Neuron (in vitro differentiated cells): Measurements from ENCODE around the gene F5.

ENCODE experiments used
- H2AFZ ChIP-seq: one replicate; pipeline ENCODE4 v1.6.1; 2013; ENCODE audit warnings: low read depth, mild to moderate bottlenecking, inconsistent platforms, low read length, moderate library complexity
- H3K27me3 ChIP-seq: one replicate; pipeline ENCODE4 v1.6.1; 2013; ENCODE audit warnings: low read length; ENCODE audit not compliant: insufficient read depth
- H3K36me3 ChIP-seq: one replicate; pipeline ENCODE4 v1.6.1; 2013; ENCODE audit warnings: low read length; ENCODE audit not compliant: insufficient read depth
- H3K4me1 ChIP-seq: one replicate; pipeline ENCODE4 v1.6.1; 2013; ENCODE audit warnings: low read length; ENCODE audit not compliant: insufficient read depth
- H3K4me3 ChIP-seq: 2 replicates; pipeline ENCODE4 v1.5.1; 2013; ENCODE audit warnings: mild to moderate bottlenecking, low read length, moderate library complexity
- H3K9me3 ChIP-seq: one replicate; pipeline ENCODE4 v1.6.1; 2013; ENCODE audit warnings: low read length

Gene F5

GRCh38 chr1:169576935-169577331, 9.3 kb downstream of the F5 start:
- H3K36me3 ChIP-seq = no peaks in the 10 kb centered on the region
- no peaks in the 10 kb centered on the region for H3K9me3 ChIP-seq
- H3K4me1 ChIP-seq = no peaks in the 10 kb centered on the region
- H3K4me3 ChIP-seq = no peak overlapping the region
- no peaks in the 10 kb centered on the region for H3K27me3 ChIP-seq
- no peak overlapping the region for H2AFZ ChIP-seq

GRCh38 chr1:169576241-169576934, 9.9 kb downstream of the F5 start:
- Histone ChIP-seq H3K36me3 (no peaks in the 10 kb centered on the region), H2AFZ (no peak overlapping the region), H3K4me1 (no peaks in the 10 kb centered on the region), H3K4me3 (no peak overlapping the region), H3K27me3 (no peaks in the 10 kb centered on the region), H3K9me3 (no peaks in the 10 kb centered on the region)

GRCh38 chr1:169574336-169574735, 11.9 kb downstream of the F5 start:
- H3K36me3 ChIP-seq = no peaks in the 10 kb centered on the region
- peaks cover 3% of the 10 kb centered on the region for H3K27me3 ChIP-seq
- no peak overlapping the region for H2AFZ ChIP-seq
- no peaks in the 10 kb centered on the region for H3K4me1 ChIP-seq
- H3K9me3 ChIP-seq = no peaks in the 10 kb centered on the region
- no peak overlapping the region for H3K4me3 ChIP-seq

GRCh38 chr1:169572187-169572586, 14.1 kb downstream of the F5 start:
- Histone ChIP-seq H3K9me3 (no peaks in the 10 kb centered on the region), H3K27me3 (peaks cover 3% of the 10 kb centered on the region), H3K4me3 (no peak overlapping the region), H3K4me1 (no peaks in the 10 kb centered on the region), H2AFZ (no peak overlapping the region), H3K36me3 (no peaks in the 10 kb centered on the region)

- Histone ChIP-seq H2AFZ (no peak overlapping the region), H3K4me3 (no peak overlapping the region), H3K27me3 (peaks cover 3% of the 10 kb centered on the region), H3K9me3 (no peaks in the 10 kb centered on the region), H3K36me3 (no peaks in the 10 kb centered on the region), H3K4me1 (no peaks in the 10 kb centered on the region)
Observed at GRCh38 chr1:169571450-169571849, 14.8 kb downstream of the F5 start.

DNA sequence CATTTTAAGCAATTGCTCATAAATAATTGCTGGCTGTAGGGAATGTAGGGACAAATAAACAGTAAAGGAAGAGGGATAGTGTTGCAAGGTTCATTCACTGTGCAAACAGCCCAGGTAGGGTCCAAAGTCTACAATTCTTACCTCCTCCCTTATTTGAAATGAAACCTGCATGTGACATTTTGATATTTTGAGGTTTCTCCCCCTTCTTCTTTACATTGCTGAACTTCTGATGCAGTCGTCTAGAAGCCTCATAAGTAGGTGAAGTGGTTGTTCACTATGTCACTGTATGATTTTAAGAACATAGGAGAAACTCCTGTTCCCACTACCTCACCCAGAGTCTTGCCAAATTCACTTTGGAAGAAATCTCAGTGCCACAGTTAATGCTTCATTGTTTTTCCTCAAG, 16.1 kb downstream of the F5 start:
- H2AFZ ChIP-seq = no peak overlapping the region
- H3K36me3 ChIP-seq = no peaks in the 10 kb centered on the region
- no peaks in the 10 kb centered on the region for H3K9me3 ChIP-seq
- no peaks in the 10 kb centered on the region for H3K4me1 ChIP-seq
- no peak overlapping the region for H3K4me3 ChIP-seq
- peaks cover 3% of the 10 kb centered on the region for H3K27me3 ChIP-seq

- Histone ChIP-seq H3K4me3 (no peak overlapping the region), H3K36me3 (no peaks in the 10 kb centered on the region), H3K4me1 (no peaks in the 10 kb centered on the region), H2AFZ (no peak overlapping the region), H3K9me3 (no peaks in the 10 kb centered on the region), H3K27me3 (peaks cover 3% of the 10 kb centered on the region)
Observed at GRCh38 chr1:169568497-169568896, 17.8 kb downstream of the F5 start.

DNA sequence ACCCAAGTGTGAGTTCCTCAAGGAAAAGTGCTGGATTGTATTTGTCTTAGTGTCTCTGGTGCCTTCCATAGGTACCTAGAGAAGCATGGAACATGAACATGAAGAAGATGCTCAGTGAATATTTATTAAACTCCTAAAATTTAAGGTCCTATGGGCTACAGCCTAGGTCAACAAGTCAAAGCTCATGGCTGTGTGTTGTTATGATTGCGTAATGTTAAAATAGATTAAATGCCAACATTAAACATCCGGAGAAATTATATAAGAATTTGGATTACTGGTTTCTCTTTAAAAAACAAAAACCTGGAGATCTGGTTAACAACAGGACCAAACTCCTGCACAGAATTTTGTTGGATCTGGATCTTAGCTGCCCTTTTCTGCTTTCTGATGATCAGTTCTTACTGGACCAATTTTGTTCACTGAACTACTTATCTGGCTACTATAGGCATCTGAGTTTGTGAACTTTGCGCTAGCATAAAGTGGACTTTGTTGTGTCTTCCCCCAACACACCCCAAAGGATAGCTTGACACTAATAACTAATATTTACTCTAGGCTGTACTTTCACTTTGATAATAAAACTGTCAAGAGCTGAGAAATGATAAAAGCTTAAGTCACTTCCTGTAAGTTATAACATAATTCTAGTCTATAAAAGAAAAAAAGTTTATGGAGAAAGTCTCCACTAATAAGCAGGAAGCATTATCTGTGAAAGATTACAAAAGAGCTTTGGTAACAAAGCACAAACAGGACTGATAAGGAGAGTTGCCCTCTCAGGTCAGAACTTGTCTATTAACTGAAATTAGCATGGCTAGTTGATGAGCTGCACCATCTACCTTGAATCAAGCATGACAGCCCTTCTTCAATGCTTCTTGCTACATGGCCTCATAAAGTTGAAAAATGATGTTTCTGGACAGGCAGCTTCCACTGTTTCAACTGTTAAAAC, 20.7 kb downstream of the F5 start:
- no peaks in the 10 kb centered on the region for H3K4me1 ChIP-seq
- H3K4me3 ChIP-seq = no peak overlapping the region
- no peaks in the 10 kb centered on the region for H3K36me3 ChIP-seq
- peaks cover 3% of the 10 kb centered on the region for H3K27me3 ChIP-seq
- no peaks in the 10 kb centered on the region for H3K9me3 ChIP-seq
- no peak overlapping the region for H2AFZ ChIP-seq

DNA sequence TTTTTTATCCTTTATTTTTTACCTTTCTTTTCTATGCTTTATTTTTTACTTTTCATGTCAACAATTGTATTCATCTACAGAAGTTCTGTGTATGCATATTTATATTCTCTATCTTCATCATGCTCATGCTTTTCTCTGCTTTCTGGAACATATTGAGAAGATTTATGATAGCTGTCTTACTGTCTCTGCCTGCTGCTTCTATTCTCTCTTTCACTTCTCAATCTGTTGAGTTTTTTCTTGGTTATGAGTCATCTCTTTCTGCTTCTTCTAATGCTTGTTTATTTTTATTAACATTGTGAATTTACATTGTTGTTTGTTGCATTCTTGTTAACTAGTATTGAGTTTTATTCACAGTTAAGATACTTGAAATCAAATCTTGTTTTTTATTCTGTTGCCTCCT, 22.6 kb downstream of the F5 start:
- Histone ChIP-seq H2AFZ (no peak overlapping the region), H3K36me3 (no peaks in the 10 kb centered on the region), H3K27me3 (peaks cover 1% of the 10 kb centered on the region), H3K4me3 (no peak overlapping the region), H3K4me1 (no peaks in the 10 kb centered on the region), H3K9me3 (no peaks in the 10 kb centered on the region)

DNA sequence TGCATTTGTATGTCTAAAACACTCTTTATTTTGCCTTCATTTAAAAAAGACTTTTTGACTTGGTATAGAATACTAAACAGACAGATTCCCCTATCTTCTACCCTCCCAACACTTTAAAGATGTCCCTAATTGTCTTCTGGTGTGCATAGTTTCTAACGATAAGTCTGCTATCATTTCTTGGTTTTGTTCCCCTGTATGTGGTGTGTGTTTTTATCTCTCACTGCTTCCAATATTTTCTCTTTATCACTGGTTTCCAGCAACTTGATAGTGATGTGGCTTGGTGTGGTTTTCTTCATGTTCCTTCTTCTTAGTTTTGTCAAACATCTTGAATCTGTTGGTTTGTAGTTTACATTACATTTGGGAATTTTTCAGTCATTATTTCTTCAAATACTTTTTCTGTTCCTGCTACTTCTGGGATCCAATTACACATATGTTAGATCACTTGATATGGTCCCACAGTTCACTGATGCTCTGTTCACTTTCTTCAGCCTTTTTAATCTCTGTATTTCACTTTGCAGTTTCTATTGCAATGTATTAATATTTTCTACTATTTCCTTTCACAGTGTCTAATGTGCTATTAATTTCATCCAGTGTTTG, 23.2 kb downstream of the F5 start:
- Histone ChIP-seq H3K4me3 (no peak overlapping the region), H3K36me3 (no peaks in the 10 kb centered on the region), H3K4me1 (no peaks in the 10 kb centered on the region), H2AFZ (no peak overlapping the region), H3K9me3 (no peaks in the 10 kb centered on the region), H3K27me3 (peaks cover 3% of the 10 kb centered on the region)

- no peak overlapping the region for H3K4me3 ChIP-seq
- H3K36me3 ChIP-seq = no peaks in the 10 kb centered on the region
- no peaks in the 10 kb centered on the region for H3K4me1 ChIP-seq
- peaks cover 3% of the 10 kb centered on the region for H3K27me3 ChIP-seq
- no peaks in the 10 kb centered on the region for H3K9me3 ChIP-seq
- H2AFZ ChIP-seq = no peak overlapping the region
Observed at GRCh38 chr1:169561692-169562091, 24.6 kb downstream of the F5 start.

- Histone ChIP-seq H3K36me3 (no peaks in the 10 kb centered on the region), H3K9me3 (no peaks in the 10 kb centered on the region), H3K4me1 (no peaks in the 10 kb centered on the region), H2AFZ (no peak overlapping the region), H3K4me3 (no peak overlapping the region), H3K27me3 (peaks cover 3% of the 10 kb centered on the region)
Observed at GRCh38 chr1:169557131-169557530, 29.1 kb downstream of the F5 start.

DNA sequence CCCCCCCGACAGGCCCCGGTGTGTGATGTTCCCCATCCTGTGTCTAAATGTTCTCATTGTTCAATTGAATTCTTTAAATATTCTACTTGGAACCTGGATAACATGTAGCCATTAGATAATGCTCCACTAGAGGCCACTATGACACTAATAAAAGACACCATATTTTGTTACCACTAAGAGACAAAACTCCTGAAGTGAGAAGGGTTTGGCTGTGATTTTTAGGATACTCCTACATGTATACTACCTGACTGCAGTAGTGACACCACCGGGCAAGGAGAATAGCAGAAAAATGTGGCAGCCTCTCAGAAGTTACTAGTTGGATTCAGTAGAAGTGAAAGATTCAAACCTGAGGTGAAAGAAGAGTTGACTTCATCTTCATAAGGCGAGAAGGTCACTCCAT, 36.0 kb downstream of the F5 start:
- H3K27me3 ChIP-seq = no peaks in the 10 kb centered on the region
- H3K9me3 ChIP-seq = no peaks in the 10 kb centered on the region
- no peaks in the 10 kb centered on the region for H3K36me3 ChIP-seq

More for the DNA sequence above, 36.0 kb downstream of the F5 start:
- no peaks in the 10 kb centered on the region for H3K4me1 ChIP-seq
- H3K4me3 ChIP-seq = no peak overlapping the region
- H2AFZ ChIP-seq = no peak overlapping the region
